Measurements from ENCODE around the gene NARF.
"Not testable (repeated sequence)": the region's sequence is repeated elsewhere in the genome, so short reads cannot be mapped to it uniquely, and the experiment has no call there.

Gene NARF

GRCh38 chr17:82447876-82448275 lies 10.7 kb upstream of the NARF start:
- H3K4me1 Mint-ChIP-seq (ENCODE audit: low read depth) = peaks cover 64% of the 10 kb centered on the region
- peak overlapping the region; percentile 63 for H3K27ac Mint-ChIP-seq
- H3K36me3 Mint-ChIP-seq (ENCODE audit: low read depth) = peaks cover 73% of the 10 kb centered on the region
- intact Hi-C loops (cut with micrococcal nuclease) = no loop called here
- no peaks in the 10 kb centered on the region for H3K9me3 Mint-ChIP-seq
- H3K27me3 Mint-ChIP-seq = no peaks in the 10 kb centered on the region
- no peak overlapping the region for H3K4me3 Mint-ChIP-seq

GRCh38 chr17:82449131-82449882 lies 9.2 kb upstream of the NARF start:
- no peaks in the 10 kb centered on the region for H3K9me3 Mint-ChIP-seq
- H3K27ac Mint-ChIP-seq = peak overlapping the region; percentile 94
- H3K4me3 Mint-ChIP-seq = peak overlapping the region; percentile 95
- H3K27me3 Mint-ChIP-seq = no peaks in the 10 kb centered on the region
- peaks cover 58% of the 10 kb centered on the region for H3K36me3 Mint-ChIP-seq (ENCODE audit: low read depth)
- intact Hi-C loops (cut with micrococcal nuclease) = no loop called here
- peaks cover 53% of the 10 kb centered on the region for H3K4me1 Mint-ChIP-seq (ENCODE audit: low read depth)

DNA sequence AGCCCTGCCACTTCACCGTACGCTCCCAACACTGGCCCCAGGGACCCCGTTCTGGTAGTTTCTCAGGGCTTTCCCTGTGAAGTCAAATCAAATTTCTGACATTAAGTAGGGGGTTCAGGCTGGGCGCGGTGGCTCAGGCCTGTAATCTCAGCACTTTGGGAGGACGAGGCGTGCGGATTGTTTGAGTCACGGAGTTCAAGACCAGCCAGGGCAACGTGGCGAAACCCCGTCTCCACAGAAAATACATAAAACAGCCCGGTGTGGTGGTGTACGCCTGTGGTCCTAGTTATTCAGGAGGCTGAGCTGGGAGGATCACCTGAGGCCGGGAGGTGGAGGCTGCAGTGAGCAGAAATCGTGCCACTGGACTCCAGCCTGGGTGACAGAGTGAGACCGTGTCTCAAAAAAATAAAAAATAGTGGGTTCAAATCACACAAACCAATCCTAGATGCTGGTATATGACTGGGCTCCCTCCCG lies 8.6 kb upstream of the NARF start:
- Mint-ChIP-seq H3K27me3 (no peaks in the 10 kb centered on the region), H3K4me1 (ENCODE audit: low read depth) (peaks cover 48% of the 10 kb centered on the region), H3K4me3 (peak overlapping the region; percentile 95), H3K9me3 (no peaks in the 10 kb centered on the region), H3K27ac (peak overlapping the region; percentile 94), H3K36me3 (ENCODE audit: low read depth) (peaks cover 52% of the 10 kb centered on the region)
- intact Hi-C loops (cut with micrococcal nuclease) = loop anchor here (1.0 to 5.0 kb wide), 2 partner anchors 8 to 33 kb away; partner anchors contain the start of genes HEXD, NARF and OGFOD3

- Mint-ChIP-seq H3K36me3 (ENCODE audit: low read depth) (peaks cover 46% of the 10 kb centered on the region), H3K4me1 (ENCODE audit: low read depth) (peaks cover 42% of the 10 kb centered on the region), H3K27me3 (no peaks in the 10 kb centered on the region), H3K9me3 (no peaks in the 10 kb centered on the region), H3K4me3 (peak within 1 kb of the TSS; percentile 95), H3K27ac (peak within 1 kb of the TSS; percentile 94)
- intact Hi-C loops (cut with micrococcal nuclease) = loop anchor here (1.0 to 5.0 kb wide), 2 partner anchors 8 to 33 kb away; partner anchors contain the start of genes HEXD, NARF and OGFOD3
These were observed 8.0 kb upstream of the NARF start, which contains the start of gene CYBC1 for GRCh38 chr17:82450357-82451106. CYBC1 (minus strand) TSS chr17:82450752; CDS start chr17:82449254, 1,498 bp downstream.

DNA sequence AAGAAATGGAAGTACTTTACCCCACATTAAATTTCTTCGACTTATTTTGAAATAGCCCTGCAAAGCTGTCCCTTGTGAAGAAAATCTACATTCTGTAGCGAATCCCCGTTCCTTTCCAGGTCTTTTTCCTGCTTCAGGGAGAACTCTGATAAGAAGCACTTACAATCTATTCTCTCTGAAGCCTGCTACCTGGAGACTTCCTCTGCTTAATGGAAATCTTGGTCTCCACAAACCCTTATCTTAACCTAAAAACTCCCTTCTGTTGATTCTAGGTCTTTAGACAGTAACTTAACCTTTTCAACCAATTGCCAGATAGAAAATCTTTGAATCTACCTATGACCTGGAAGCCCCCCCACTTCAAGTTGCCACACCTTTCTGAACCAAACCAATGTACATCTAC lies 6.4 kb upstream of the NARF start:
- H3K27me3 Mint-ChIP-seq = no peaks in the 10 kb centered on the region
- intact Hi-C loops (cut with micrococcal nuclease) = loop anchor here (5.0 kb wide), 1 partner anchor 35 kb away; the partner anchor contains the start of genes HEXD and OGFOD3
- H3K4me1 Mint-ChIP-seq (ENCODE audit: low read depth) = peaks cover 36% of the 10 kb centered on the region
- H3K4me3 Mint-ChIP-seq = no peak overlapping the region
- peak overlapping the region; percentile 94 for H3K27ac Mint-ChIP-seq
- H3K36me3 Mint-ChIP-seq (ENCODE audit: low read depth) = peaks cover 30% of the 10 kb centered on the region
- H3K9me3 Mint-ChIP-seq = no peaks in the 10 kb centered on the region

DNA sequence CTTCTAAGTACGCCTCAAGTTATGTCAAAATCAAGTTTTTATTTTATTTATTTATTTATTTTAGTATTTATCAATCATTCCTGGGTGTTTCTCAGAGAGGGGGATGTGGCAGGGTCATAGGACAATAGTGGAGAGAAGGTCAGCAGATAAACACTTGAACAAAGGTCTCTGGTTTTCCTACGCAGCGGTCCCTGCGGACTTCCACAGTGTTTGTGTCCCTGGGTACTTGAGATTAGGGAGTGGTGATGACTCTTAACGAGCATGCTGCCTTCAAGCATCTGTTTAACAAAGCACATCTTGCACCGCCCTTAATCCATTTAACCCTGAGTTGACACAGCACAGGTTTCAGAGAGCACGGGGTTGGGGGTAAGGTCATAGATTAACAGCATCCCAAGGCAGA lies 5.4 kb upstream of the NARF start:
- H3K27me3 Mint-ChIP-seq, H3K4me3 Mint-ChIP-seq, H3K9me3 Mint-ChIP-seq: not testable (repeated sequence)
- Mint-ChIP-seq H3K27ac (peak overlapping the region; percentile 11), H3K36me3 (ENCODE audit: low read depth) (peaks cover 21% of the 10 kb centered on the region), H3K4me1 (ENCODE audit: low read depth) (peaks cover 34% of the 10 kb centered on the region)
- intact Hi-C loops (cut with micrococcal nuclease) = loop anchor here (5.0 kb wide), 1 partner anchor 36 kb away; the partner anchor contains the start of genes HEXD and OGFOD3

GRCh38 chr17:82453706-82454105 lies 4.8 kb upstream of the NARF start:
- H3K36me3 Mint-ChIP-seq (ENCODE audit: low read depth) = peaks cover 21% of the 10 kb centered on the region
- peak overlapping the region; percentile 11 for H3K27ac Mint-ChIP-seq
- not testable (repeated sequence) for H3K4me3 Mint-ChIP-seq, H3K9me3 Mint-ChIP-seq, H3K27me3 Mint-ChIP-seq
- peaks cover 34% of the 10 kb centered on the region for H3K4me1 Mint-ChIP-seq (ENCODE audit: low read depth)
- intact Hi-C loops (cut with micrococcal nuclease) = loop anchor here (5.0 kb wide), 1 partner anchor 36 kb away; the partner anchor contains the start of genes HEXD and OGFOD3

DNA sequence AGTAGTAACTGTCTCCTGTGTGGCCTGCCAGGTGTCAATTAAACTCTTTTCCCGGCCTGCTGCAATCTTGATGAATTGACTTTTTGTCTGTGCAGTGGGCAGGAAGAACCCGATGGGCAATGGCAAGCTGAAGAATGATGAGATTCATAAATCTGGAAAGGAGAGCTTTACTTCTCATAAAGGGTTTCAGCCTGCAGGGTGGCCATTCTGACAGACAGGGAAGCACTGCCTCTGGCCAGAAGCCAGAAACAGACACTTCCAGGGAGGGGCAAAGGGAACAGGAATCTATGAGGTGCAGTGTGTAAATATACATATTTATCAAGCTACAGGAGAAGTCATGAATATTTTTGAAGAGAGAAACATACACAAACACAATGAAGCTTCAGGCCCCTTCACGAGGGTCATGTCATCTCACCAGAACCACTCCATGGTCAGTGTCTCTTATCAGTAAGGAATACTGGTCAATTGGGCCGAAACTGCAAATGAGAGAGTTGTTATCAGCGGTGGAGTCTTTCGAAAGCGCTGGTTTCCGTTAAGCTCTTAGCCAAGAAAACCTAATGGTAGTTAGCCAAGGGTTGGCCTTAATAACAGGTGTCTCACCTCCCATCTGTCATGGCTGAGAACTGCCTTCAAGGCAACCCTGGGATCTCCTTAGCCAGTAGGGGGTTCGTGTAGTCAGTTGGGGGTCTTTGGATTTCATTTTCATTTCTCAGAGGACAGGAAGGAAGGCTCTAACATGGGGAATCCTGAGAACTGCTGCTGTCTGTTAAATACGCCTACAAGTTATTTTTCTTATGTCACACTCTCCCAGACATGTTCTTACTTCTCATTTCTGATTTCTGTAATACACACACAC lies 1.2 kb upstream of the NARF start:
- Mint-ChIP-seq H3K9me3 (no peaks in the 10 kb centered on the region), H3K27me3 (no peaks in the 10 kb centered on the region), H3K27ac (peak overlapping the region; percentile 96), H3K4me1 (ENCODE audit: low read depth) (peaks cover 40% of the 10 kb centered on the region), H3K4me3 (peak overlapping the region; percentile 94), H3K36me3 (ENCODE audit: low read depth) (peaks cover 32% of the 10 kb centered on the region)
- intact Hi-C loops (cut with micrococcal nuclease) = no loop called here

- H3K9me3 Mint-ChIP-seq = no peaks in the 10 kb centered on the region
- peak overlapping the region; percentile 96 for H3K27ac Mint-ChIP-seq
- peaks cover 38% of the 10 kb centered on the region for H3K36me3 Mint-ChIP-seq (ENCODE audit: low read depth)
- peaks cover 40% of the 10 kb centered on the region for H3K4me1 Mint-ChIP-seq (ENCODE audit: low read depth)
- intact Hi-C loops (cut with micrococcal nuclease) = loop anchor here (1.0 to 2.0 kb wide), 2 partner anchors 8 to 17 kb away; partner anchors contain the start of gene CYBC1
- H3K27me3 Mint-ChIP-seq = no peaks in the 10 kb centered on the region
- peak overlapping the region; percentile 94 for H3K4me3 Mint-ChIP-seq
These were observed 687 bp upstream of the NARF start for GRCh38 chr17:82457929-82458178.

GRCh38 chr17:82458885-82459424 lies 414 bp downstream of the NARF start:
- intact Hi-C loops (cut with micrococcal nuclease) = loop anchor here (1.0 to 2.0 kb wide), 2 partner anchors 9 to 18 kb away; partner anchors contain the start of gene CYBC1
- Mint-ChIP-seq H3K4me3 (peak overlapping the region; percentile 94), H3K9me3 (no peaks in the 10 kb centered on the region), H3K36me3 (ENCODE audit: low read depth) (peaks cover 49% of the 10 kb centered on the region), H3K27ac (peak overlapping the region; percentile 96), H3K27me3 (no peaks in the 10 kb centered on the region), H3K4me1 (ENCODE audit: low read depth) (peaks cover 48% of the 10 kb centered on the region)

- peaks cover 59% of the 10 kb centered on the region for H3K36me3 Mint-ChIP-seq (ENCODE audit: low read depth)
- H3K9me3 Mint-ChIP-seq, H3K27me3 Mint-ChIP-seq, H3K27ac Mint-ChIP-seq, H3K4me3 Mint-ChIP-seq: not testable (repeated sequence)
- H3K4me1 Mint-ChIP-seq (ENCODE audit: low read depth) = peaks cover 52% of the 10 kb centered on the region
- intact Hi-C loops (cut with micrococcal nuclease) = loop anchor here (2.0 kb wide), 1 partner anchor 19 kb away; no protein-coding TSS in a partner anchor
These were observed 1.4 kb downstream of the NARF start for GRCh38 chr17:82459936-82460335.

DNA sequence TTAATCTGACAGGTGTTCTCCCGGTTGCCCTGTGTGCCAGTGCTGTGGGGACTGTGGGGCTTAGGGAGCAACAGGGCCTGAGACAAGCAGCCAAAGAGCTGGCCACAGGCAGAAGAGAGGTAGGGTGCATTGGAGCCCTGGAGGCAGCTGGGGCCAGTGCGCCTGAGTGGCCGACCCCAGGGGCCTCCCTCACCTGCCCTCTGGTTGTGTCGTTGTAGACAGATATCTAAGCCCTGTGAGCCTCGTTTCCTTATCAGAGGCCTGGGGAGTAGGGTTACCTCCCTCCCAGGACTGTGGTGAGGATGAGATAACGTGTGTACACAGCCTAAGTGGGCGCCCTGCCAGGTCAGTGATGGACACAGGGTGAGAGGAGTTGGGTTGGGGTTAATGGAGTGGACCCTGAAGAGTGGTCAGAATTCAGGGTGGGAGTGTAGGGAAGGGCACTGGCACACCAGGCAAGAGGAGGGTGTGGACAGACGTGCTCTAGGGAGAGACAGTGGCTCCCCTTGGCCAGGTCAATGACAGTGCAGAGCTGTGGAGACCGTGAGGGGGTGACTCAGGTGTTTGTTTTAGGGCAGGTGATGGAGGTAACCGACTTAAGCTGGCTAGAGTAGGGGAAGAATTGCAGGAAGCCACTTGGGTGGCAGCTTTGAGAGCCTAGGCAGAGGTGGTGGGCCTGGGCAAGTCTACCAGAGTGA lies 3.4 kb downstream of the NARF start:
- Mint-ChIP-seq H3K9me3 (no peaks in the 10 kb centered on the region), H3K27me3 (no peaks in the 10 kb centered on the region), H3K36me3 (ENCODE audit: low read depth) (peaks cover 79% of the 10 kb centered on the region), H3K4me1 (ENCODE audit: low read depth) (peaks cover 44% of the 10 kb centered on the region), H3K27ac (peak overlapping the region; percentile 7), H3K4me3 (no peak overlapping the region)
- intact Hi-C loops (cut with micrococcal nuclease) = no loop called here

DNA sequence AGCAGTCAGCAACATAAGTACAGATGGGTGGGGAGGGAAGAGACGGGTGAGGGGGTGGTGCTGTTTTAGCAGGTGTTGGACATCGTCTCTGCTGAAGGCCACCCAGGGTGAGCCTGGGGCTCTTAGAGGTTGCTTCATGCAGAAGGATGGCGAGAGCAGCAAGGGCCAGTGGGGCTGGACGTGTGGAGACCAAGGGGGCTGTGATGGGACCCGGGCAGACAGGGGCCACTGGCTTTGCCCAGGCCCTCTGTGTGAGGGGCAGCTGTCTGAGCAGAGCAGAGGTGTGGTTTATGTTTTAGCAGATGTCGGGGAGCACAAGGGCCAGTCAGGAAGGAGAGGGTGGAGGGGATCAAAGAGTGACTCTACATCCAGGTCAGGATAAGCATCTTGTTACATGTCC lies 4.8 kb downstream of the NARF start:
- H3K27ac Mint-ChIP-seq = peak overlapping the region; percentile 7
- no peak overlapping the region for H3K4me3 Mint-ChIP-seq
- H3K36me3 Mint-ChIP-seq (ENCODE audit: low read depth) = peaks cover 93% of the 10 kb centered on the region
- H3K27me3 Mint-ChIP-seq = no peaks in the 10 kb centered on the region
- intact Hi-C loops (cut with micrococcal nuclease) = no loop called here
- no peaks in the 10 kb centered on the region for H3K9me3 Mint-ChIP-seq
- peaks cover 34% of the 10 kb centered on the region for H3K4me1 Mint-ChIP-seq (ENCODE audit: low read depth)

All from dendritic cell treated with granulocyte-macrophage colony-stimulating factor and Interleukin-4, amounts not matched to agents 40 ng/mL and 50 ng/mL, for 4 days (primary cell).